ENCODE results near the gene SPACDR. TPM values are rescaled to one million over a fixed set of nuclear protein-coding genes. Genes with fewer than 3 reads are reported as not detected.
A peak's percentile ranks its signal among the peaks of the same experiment; 100 is the strongest.

SPACDR gene
- total and polyA plus RNA-seq, 2 donors from 2014 or later, result 0.54 TPM; not detected in 1

DNA sequence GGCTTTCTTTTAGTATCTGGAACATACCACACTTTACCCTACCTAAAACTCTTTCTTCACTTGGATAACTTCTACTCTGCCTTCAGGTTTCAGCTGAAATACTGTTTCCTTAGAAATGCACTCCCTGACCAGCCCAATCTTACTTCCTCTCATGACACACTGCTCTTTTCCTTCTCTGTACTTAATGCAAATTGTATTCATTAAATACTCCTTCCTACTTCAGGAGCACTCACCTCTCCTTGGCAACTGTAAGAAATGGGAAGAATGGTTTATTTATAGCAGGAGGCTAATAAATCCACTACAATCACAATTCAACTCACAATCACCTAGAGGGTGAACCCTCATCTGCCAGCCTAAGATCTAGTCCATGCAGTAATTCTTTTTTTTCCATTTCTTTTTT lies 50.7 kb downstream of the SPACDR start:
- Histone ChIP-seq H3K36me3 (ENCODE audit: control insufficient read depth in 2 of 3, insufficient read depth in 3 of 3, low read length in 3 of 3) (peaks cover 0 to 4% (median 0%) of the 10 kb centered on the region in 3 donors), H3K9me3 (ENCODE audit: control insufficient read depth in 2 of 3, insufficient read depth in 1 of 3, low read length in 3 of 3) (no peaks in the 10 kb centered on the region), H3K4me3 (ENCODE audit: low read length in 3 of 3) (no peak overlapping the region), H3K9ac (ENCODE audit: low read length in 3 of 3) (no peak overlapping the region), H3K4me1 (ENCODE audit: control insufficient read depth in 2 of 3, insufficient read depth in 2 of 3, low read depth in 1 of 3, low read length in 3 of 3) (peaks cover 0 to 2% (median 0%) of the 10 kb centered on the region in 3 donors), H3K27me3 (ENCODE audit: control insufficient read depth, insufficient read depth, low read length) (no peaks in the 10 kb centered on the region), H3K27ac (ENCODE audit: low read depth in 2 of 2, low read length in 2 of 2) (no peak overlapping the region)
- no peak for DNase-seq
- no peak for FAIRE-seq
- TF ChIP-seq, protein P1, sequence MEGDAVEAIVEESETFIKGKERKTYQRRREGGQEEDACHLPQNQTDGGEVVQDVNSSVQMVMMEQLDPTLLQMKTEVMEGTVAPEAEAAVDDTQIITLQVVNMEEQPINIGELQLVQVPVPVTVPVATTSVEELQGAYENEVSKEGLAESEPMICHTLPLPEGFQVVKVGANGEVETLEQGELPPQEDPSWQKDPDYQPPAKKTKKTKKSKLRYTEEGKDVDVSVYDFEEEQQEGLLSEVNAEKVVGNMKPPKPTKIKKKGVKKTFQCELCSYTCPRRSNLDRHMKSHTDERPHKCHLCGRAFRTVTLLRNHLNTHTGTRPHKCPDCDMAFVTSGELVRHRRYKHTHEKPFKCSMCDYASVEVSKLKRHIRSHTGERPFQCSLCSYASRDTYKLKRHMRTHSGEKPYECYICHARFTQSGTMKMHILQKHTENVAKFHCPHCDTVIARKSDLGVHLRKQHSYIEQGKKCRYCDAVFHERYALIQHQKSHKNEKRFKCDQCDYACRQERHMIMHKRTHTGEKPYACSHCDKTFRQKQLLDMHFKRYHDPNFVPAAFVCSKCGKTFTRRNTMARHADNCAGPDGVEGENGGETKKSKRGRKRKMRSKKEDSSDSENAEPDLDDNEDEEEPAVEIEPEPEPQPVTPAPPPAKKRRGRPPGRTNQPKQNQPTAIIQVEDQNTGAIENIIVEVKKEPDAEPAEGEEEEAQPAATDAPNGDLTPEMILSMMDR (IDR thresholded peaks at IDR 0.05; ENCODE audit: borderline replicate concordance, extremely low read depth, insufficient read depth), result no peak
- intact Hi-C loops (cut with DNase I), result no loop called here

- H3K4me3 ChIP-seq (ENCODE audit: low read length in 3 of 3), result no peak overlapping the region
- no peak for DNase-seq
- intact Hi-C loops (cut with DNase I), result no loop called here
- no peak overlapping the region for H3K9ac ChIP-seq (ENCODE audit: low read length in 3 of 3)
- TF ChIP-seq, protein P1 (IDR thresholded peaks at IDR 0.05; ENCODE audit: borderline replicate concordance, extremely low read depth, insufficient read depth), result no peak
- no peaks in the 10 kb centered on the region for H3K27me3 ChIP-seq (ENCODE audit: control insufficient read depth, insufficient read depth, low read length)
- no peak for FAIRE-seq
- no peak overlapping the region for H3K27ac ChIP-seq (ENCODE audit: low read depth in 2 of 2, low read length in 2 of 2)
- peaks cover 0 to 2% (median 0%) of the 10 kb centered on the region in 3 donors for H3K4me1 ChIP-seq (ENCODE audit: control insufficient read depth in 2 of 3, insufficient read depth in 2 of 3, low read depth in 1 of 3, low read length in 3 of 3)
- H3K36me3 ChIP-seq (ENCODE audit: control insufficient read depth in 2 of 3, insufficient read depth in 3 of 3, low read length in 3 of 3), result peaks cover 0 to 4% (median 0%) of the 10 kb centered on the region in 3 donors
- H3K9me3 ChIP-seq (ENCODE audit: control insufficient read depth in 2 of 3, insufficient read depth in 1 of 3, low read length in 3 of 3), result no peaks in the 10 kb centered on the region
These were observed 53.0 kb downstream of the SPACDR start for GRCh38 chr7:100411101-100411500.

- TF ChIP-seq, protein P1 (IDR thresholded peaks at IDR 0.05; ENCODE audit: borderline replicate concordance, extremely low read depth, insufficient read depth), result peak; percentile 54
- no peaks in the 10 kb centered on the region for H3K9me3 ChIP-seq (ENCODE audit: control insufficient read depth in 2 of 3, insufficient read depth in 1 of 3, low read length in 3 of 3)
- no peak overlapping the region for H3K27ac ChIP-seq (ENCODE audit: low read depth in 2 of 2, low read length in 2 of 2)
- no peaks in the 10 kb centered on the region for H3K36me3 ChIP-seq (ENCODE audit: control insufficient read depth in 2 of 3, insufficient read depth in 3 of 3, low read length in 3 of 3)
- intact Hi-C loops (cut with DNase I), result no loop called here
- no peaks in the 10 kb centered on the region for H3K27me3 ChIP-seq (ENCODE audit: control insufficient read depth, insufficient read depth, low read length)
- FAIRE-seq (no peak), DNase-seq (peak in 3 of 5 donors; percentile 61 to 81 (median 81))
- H3K4me3 ChIP-seq (ENCODE audit: low read length in 3 of 3), result no peak overlapping the region
- H3K9ac ChIP-seq (ENCODE audit: low read length in 3 of 3), result no peak overlapping the region
- no peaks in the 10 kb centered on the region for H3K4me1 ChIP-seq (ENCODE audit: control insufficient read depth in 2 of 3, insufficient read depth in 2 of 3, low read depth in 1 of 3, low read length in 3 of 3)
These were observed 56.5 kb downstream of the SPACDR start for GRCh38 chr7:100407285-100408180.
